ENCODE results near the gene KDM4C. TPM values are rescaled to one million over a fixed set of nuclear protein-coding genes. Genes with fewer than 3 reads are reported as not detected.

The KDM4C gene
- total and polyA plus RNA-seq, 2 experiments from 2014 or later: 14.3 to 20.6 TPM

GRCh38 chr9:7119612-7120011 is 361.8 kb downstream of the KDM4C start:
- Histone ChIP-seq H2AFZ (no peak overlapping the region), H3K9me3 (ENCODE audit: low read depth) (no peaks in the 10 kb centered on the region), H3K9me2 (ENCODE audit: insufficient read depth) (no peaks in the 10 kb centered on the region), H3K79me2 (ENCODE audit: insufficient read depth) (no peaks in the 10 kb centered on the region), H3K4me1 (ENCODE audit: insufficient read depth) (no peaks in the 10 kb centered on the region), H3K27me3 (replicated peaks; ENCODE audit: insufficient read depth) (no peaks in the 10 kb centered on the region), H4K20me1 (ENCODE audit: insufficient read depth) (no peaks in the 10 kb centered on the region), H3K9ac (no peak overlapping the region), H3K4me3 (no peak overlapping the region), H3K4me2 (ENCODE audit: unreplicated experiment) (no peak overlapping the region), H3K36me3 (ENCODE audit: low read depth) (no peaks in the 10 kb centered on the region), H3K27ac (no peak overlapping the region), H3F3A (ENCODE audit: insufficient read depth) (no peaks in the 10 kb centered on the region)
- no peak for TF ChIP-seq EZH2phosphoT487 (IDR thresholded peaks at IDR 0.05; ENCODE audit: insufficient read depth, low read depth)
- no peak for TF ChIP-seq EZH2 (IDR thresholded peaks at IDR 0.05; ENCODE audit: insufficient read depth, poor library complexity, severe bottlenecking)
- no peak for DNase-seq
- in situ Hi-C loops (cut with MboI): no loop called here

DNA sequence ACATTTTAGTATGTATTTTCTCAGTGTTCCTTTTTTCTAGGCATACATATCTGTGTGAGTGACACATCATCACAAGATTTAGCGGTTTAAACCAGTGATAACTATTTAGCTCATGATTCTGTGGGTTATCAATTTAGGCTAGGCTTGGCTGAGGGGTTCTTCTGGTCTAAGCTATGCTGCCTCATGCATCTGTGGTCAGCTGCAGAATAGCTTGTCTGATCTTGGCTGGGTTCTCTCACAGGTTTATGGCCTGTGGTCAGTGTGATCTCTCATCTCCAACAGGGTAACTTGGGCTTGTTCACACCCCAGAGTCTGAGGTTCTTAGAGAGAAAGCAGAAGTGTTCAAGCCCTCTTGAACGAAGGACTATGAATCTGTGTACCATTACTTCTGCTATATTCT is 363.3 kb downstream of the KDM4C start:
- Histone ChIP-seq H3K79me2 (ENCODE audit: insufficient read depth) (no peaks in the 10 kb centered on the region), H2AFZ (no peak overlapping the region), H3K9ac (no peak overlapping the region), H3K4me1 (ENCODE audit: insufficient read depth) (no peaks in the 10 kb centered on the region), H3F3A (ENCODE audit: insufficient read depth) (no peaks in the 10 kb centered on the region), H3K9me3 (ENCODE audit: low read depth) (no peaks in the 10 kb centered on the region), H3K36me3 (ENCODE audit: low read depth) (no peaks in the 10 kb centered on the region), H3K27ac (no peak overlapping the region), H3K4me3 (no peak overlapping the region), H3K9me2 (ENCODE audit: insufficient read depth) (no peaks in the 10 kb centered on the region), H4K20me1 (ENCODE audit: insufficient read depth) (no peaks in the 10 kb centered on the region), H3K4me2 (ENCODE audit: unreplicated experiment) (no peak overlapping the region), H3K27me3 (replicated peaks; ENCODE audit: insufficient read depth) (no peaks in the 10 kb centered on the region)
- DNase-seq: no peak
- in situ Hi-C loops (cut with MboI): no loop called here
- TF ChIP-seq EZH2 (IDR thresholded peaks at IDR 0.05; ENCODE audit: insufficient read depth, poor library complexity, severe bottlenecking) (no peak), EZH2phosphoT487 (IDR thresholded peaks at IDR 0.05; ENCODE audit: insufficient read depth, low read depth) (no peak)
- WGBS, 2 experiments (ENCODE audit: low coverage in 1 of 2, low lambda C conversion rate in 2 of 2, missing lambda C conversion rate in 2 of 2): 86 to 99% methylated on average over 2 of the region's 2 CpGs

DNA sequence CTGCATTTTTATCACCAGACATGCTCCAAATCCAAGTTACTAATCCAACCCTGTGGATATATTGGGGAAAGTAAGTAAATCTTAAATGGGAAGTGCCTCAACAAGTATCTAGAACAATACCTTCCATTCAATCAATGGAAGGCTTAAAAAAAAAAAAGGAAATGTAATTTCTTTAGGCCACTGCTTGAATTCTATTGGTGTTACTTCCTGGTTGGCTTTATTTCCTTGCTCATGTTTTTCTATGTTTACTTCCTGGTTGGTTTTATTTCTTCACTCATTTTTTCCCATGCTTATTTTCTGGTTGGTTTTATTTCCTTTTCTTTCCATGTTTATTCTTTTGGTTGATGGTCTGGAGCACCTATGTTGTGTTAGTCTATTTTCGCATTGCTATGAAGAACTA is 363.9 kb downstream of the KDM4C start:
- no peaks in the 10 kb centered on the region for H3K36me3 ChIP-seq (ENCODE audit: low read depth)
- no peaks in the 10 kb centered on the region for H3K79me2 ChIP-seq (ENCODE audit: insufficient read depth)
- H3F3A ChIP-seq (ENCODE audit: insufficient read depth): no peaks in the 10 kb centered on the region
- TF ChIP-seq EZH2 (IDR thresholded peaks at IDR 0.05; ENCODE audit: insufficient read depth, poor library complexity, severe bottlenecking) (no peak), EZH2phosphoT487 (IDR thresholded peaks at IDR 0.05; ENCODE audit: insufficient read depth, low read depth) (no peak)
- in situ Hi-C loops (cut with MboI): no loop called here
- no peak for DNase-seq
- H3K27ac ChIP-seq: no peak overlapping the region
- 96 to 100% methylated on average over 1 of the region's 1 CpG for WGBS, 2 experiments (ENCODE audit: low coverage in 1 of 2, low lambda C conversion rate in 2 of 2, missing lambda C conversion rate in 2 of 2)
- H3K9ac ChIP-seq: no peak overlapping the region
- H3K9me2 ChIP-seq (ENCODE audit: insufficient read depth): no peaks in the 10 kb centered on the region
- H3K9me3 ChIP-seq (ENCODE audit: low read depth): no peaks in the 10 kb centered on the region
- no peak overlapping the region for H3K4me3 ChIP-seq
- H3K27me3 ChIP-seq (replicated peaks; ENCODE audit: insufficient read depth): no peaks in the 10 kb centered on the region
- no peaks in the 10 kb centered on the region for H4K20me1 ChIP-seq (ENCODE audit: insufficient read depth)
- no peaks in the 10 kb centered on the region for H3K4me1 ChIP-seq (ENCODE audit: insufficient read depth)
- H2AFZ ChIP-seq: no peak overlapping the region
- no peak overlapping the region for H3K4me2 ChIP-seq (ENCODE audit: unreplicated experiment)

- Histone ChIP-seq H3K4me2 (ENCODE audit: unreplicated experiment) (no peak overlapping the region), H3K4me3 (no peak overlapping the region), H3K4me1 (ENCODE audit: insufficient read depth) (no peaks in the 10 kb centered on the region), H3F3A (ENCODE audit: insufficient read depth) (no peaks in the 10 kb centered on the region), H3K27me3 (replicated peaks; ENCODE audit: insufficient read depth) (no peaks in the 10 kb centered on the region), H3K9me2 (ENCODE audit: insufficient read depth) (no peaks in the 10 kb centered on the region), H3K27ac (no peak overlapping the region), H4K20me1 (ENCODE audit: insufficient read depth) (no peaks in the 10 kb centered on the region), H3K9ac (no peak overlapping the region), H3K36me3 (ENCODE audit: low read depth) (peaks cover 5% of the 10 kb centered on the region; the same call in 1 of the 2 replicates), H2AFZ (no peak overlapping the region), H3K9me3 (ENCODE audit: low read depth) (no peaks in the 10 kb centered on the region), H3K79me2 (ENCODE audit: insufficient read depth) (no peaks in the 10 kb centered on the region)
- DNase-seq: peak; percentile 26
- in situ Hi-C loops (cut with MboI): no loop called here
- no peak for TF ChIP-seq EZH2phosphoT487 (IDR thresholded peaks at IDR 0.05; ENCODE audit: insufficient read depth, low read depth)
- TF ChIP-seq EZH2 (IDR thresholded peaks at IDR 0.05; ENCODE audit: insufficient read depth, poor library complexity, severe bottlenecking): no peak
- WGBS, 2 experiments (ENCODE audit: low coverage in 1 of 2, low lambda C conversion rate in 2 of 2, missing lambda C conversion rate in 2 of 2): 97 to 98% methylated on average over 4 of the region's 4 CpGs
Measured at GRCh38 chr9:7123743-7124142, 366.0 kb downstream of the KDM4C start.

GRCh38 chr9:7125231-7125630 is 367.5 kb downstream of the KDM4C start:
- 96% methylated on average over 2 of the region's 2 CpGs for WGBS, 2 experiments (ENCODE audit: low coverage in 1 of 2, low lambda C conversion rate in 2 of 2, missing lambda C conversion rate in 2 of 2)
- Histone ChIP-seq H3K36me3 (ENCODE audit: low read depth) (peaks cover 13% of the 10 kb centered on the region; the same call in 1 of the 2 replicates), H3K9me2 (ENCODE audit: insufficient read depth) (no peaks in the 10 kb centered on the region), H3K27ac (no peak overlapping the region), H3K9me3 (ENCODE audit: low read depth) (no peaks in the 10 kb centered on the region), H3K4me1 (ENCODE audit: insufficient read depth) (no peaks in the 10 kb centered on the region), H2AFZ (no peak overlapping the region), H3K79me2 (ENCODE audit: insufficient read depth) (no peaks in the 10 kb centered on the region), H3K27me3 (replicated peaks; ENCODE audit: insufficient read depth) (no peaks in the 10 kb centered on the region), H3K4me3 (no peak overlapping the region), H3F3A (ENCODE audit: insufficient read depth) (no peaks in the 10 kb centered on the region), H4K20me1 (ENCODE audit: insufficient read depth) (no peaks in the 10 kb centered on the region), H3K4me2 (ENCODE audit: unreplicated experiment) (no peak overlapping the region), H3K9ac (no peak overlapping the region)
- in situ Hi-C loops (cut with MboI): no loop called here
- no peak for DNase-seq
- TF ChIP-seq EZH2 (IDR thresholded peaks at IDR 0.05; ENCODE audit: insufficient read depth, poor library complexity, severe bottlenecking): no peak
- TF ChIP-seq EZH2phosphoT487 (IDR thresholded peaks at IDR 0.05; ENCODE audit: insufficient read depth, low read depth): no peak
